ENCODE results near the gene PCSK2. TPM values are rescaled to one million over a fixed set of nuclear protein-coding genes. Genes with fewer than 3 reads are reported as not detected.

PCSK2 gene
- total RNA-seq, 1 donor from 2014 or later, result 1.0 TPM

GRCh38 chr20:17457588-17458190 lies 230.8 kb downstream of the PCSK2 start:
- DNase-seq (ENCODE audit: low spot score), result no peak
- peaks cover 2% of the 10 kb centered on the region for H3K27me3 Mint-ChIP-seq (ENCODE audit: unreplicated experiment)
- no peak overlapping the region for H3K4me3 Mint-ChIP-seq (ENCODE audit: unreplicated experiment)
- no peaks in the 10 kb centered on the region for H3K36me3 Mint-ChIP-seq (ENCODE audit: low read depth, unreplicated experiment)
- no peak overlapping the region for H3K27ac Mint-ChIP-seq (ENCODE audit: unreplicated experiment)
- H3K9me3 Mint-ChIP-seq (ENCODE audit: unreplicated experiment), result no peaks in the 10 kb centered on the region
- TF ChIP-seq, protein P1, sequence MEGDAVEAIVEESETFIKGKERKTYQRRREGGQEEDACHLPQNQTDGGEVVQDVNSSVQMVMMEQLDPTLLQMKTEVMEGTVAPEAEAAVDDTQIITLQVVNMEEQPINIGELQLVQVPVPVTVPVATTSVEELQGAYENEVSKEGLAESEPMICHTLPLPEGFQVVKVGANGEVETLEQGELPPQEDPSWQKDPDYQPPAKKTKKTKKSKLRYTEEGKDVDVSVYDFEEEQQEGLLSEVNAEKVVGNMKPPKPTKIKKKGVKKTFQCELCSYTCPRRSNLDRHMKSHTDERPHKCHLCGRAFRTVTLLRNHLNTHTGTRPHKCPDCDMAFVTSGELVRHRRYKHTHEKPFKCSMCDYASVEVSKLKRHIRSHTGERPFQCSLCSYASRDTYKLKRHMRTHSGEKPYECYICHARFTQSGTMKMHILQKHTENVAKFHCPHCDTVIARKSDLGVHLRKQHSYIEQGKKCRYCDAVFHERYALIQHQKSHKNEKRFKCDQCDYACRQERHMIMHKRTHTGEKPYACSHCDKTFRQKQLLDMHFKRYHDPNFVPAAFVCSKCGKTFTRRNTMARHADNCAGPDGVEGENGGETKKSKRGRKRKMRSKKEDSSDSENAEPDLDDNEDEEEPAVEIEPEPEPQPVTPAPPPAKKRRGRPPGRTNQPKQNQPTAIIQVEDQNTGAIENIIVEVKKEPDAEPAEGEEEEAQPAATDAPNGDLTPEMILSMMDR (IDR thresholded peaks at IDR 0.05; ENCODE audit: unreplicated experiment), result no peak
- no peaks in the 10 kb centered on the region for H3K4me1 Mint-ChIP-seq (ENCODE audit: unreplicated experiment)

DNA sequence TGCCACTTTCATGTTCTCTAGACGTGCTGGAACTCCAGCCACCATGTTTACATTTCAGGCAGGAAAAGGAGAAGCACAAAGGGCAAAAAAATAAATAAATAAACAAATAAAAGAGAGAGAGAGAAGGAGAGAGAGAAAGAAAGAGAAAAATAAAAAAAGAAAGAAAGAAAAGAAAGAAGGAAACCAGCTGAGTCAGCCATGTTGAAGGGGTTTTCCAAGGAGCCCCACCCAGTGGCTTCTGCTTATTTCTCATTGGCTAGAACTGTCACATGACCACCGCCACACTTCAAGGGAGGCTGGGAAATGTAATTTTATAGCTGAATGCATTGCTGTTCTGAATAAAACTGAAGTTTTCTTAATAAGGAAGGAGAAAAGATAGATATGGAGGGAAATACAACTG lies 233.3 kb downstream of the PCSK2 start:
- Mint-ChIP-seq H3K4me3 (ENCODE audit: unreplicated experiment) (no peak overlapping the region), H3K9me3 (ENCODE audit: unreplicated experiment) (no peaks in the 10 kb centered on the region), H3K27me3 (ENCODE audit: unreplicated experiment) (peaks cover 2% of the 10 kb centered on the region), H3K27ac (ENCODE audit: unreplicated experiment) (no peak overlapping the region), H3K4me1 (ENCODE audit: unreplicated experiment) (no peaks in the 10 kb centered on the region), H3K36me3 (ENCODE audit: low read depth, unreplicated experiment) (no peaks in the 10 kb centered on the region)
- TF ChIP-seq, protein P1 (IDR thresholded peaks at IDR 0.05; ENCODE audit: unreplicated experiment), result no peak
- DNase-seq (ENCODE audit: low spot score), result no peak

DNA sequence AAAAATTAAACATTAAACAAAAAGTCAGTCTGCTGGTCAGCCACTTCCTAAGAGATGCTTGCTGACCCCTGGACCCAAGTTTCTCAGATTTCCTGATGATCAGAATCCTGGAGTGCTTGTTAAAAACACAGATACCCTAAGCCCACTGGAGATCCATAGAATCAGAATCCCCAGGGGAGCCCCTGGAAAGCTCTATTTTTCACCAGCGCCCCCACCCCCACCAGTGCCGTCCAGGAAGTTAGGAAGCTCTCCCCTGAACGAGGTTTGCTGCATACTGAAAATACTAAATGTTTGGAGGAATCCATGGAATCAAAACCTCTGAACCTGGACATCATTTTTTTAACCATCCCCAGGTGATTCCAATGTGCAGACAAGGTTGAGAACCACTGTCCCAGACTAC lies 235.1 kb downstream of the PCSK2 start:
- H3K4me3 Mint-ChIP-seq (ENCODE audit: unreplicated experiment), result no peak overlapping the region
- no peak for DNase-seq (ENCODE audit: low spot score)
- H3K9me3 Mint-ChIP-seq (ENCODE audit: unreplicated experiment), result no peaks in the 10 kb centered on the region
- no peaks in the 10 kb centered on the region for H3K4me1 Mint-ChIP-seq (ENCODE audit: unreplicated experiment)
- H3K36me3 Mint-ChIP-seq (ENCODE audit: low read depth, unreplicated experiment), result no peaks in the 10 kb centered on the region
- TF ChIP-seq, protein P1 (IDR thresholded peaks at IDR 0.05; ENCODE audit: unreplicated experiment), result no peak
- peaks cover 2% of the 10 kb centered on the region for H3K27me3 Mint-ChIP-seq (ENCODE audit: unreplicated experiment)
- no peak overlapping the region for H3K27ac Mint-ChIP-seq (ENCODE audit: unreplicated experiment)

- Mint-ChIP-seq H3K4me1 (ENCODE audit: unreplicated experiment) (no peaks in the 10 kb centered on the region), H3K9me3 (ENCODE audit: unreplicated experiment) (no peaks in the 10 kb centered on the region), H3K4me3 (ENCODE audit: unreplicated experiment) (no peak overlapping the region), H3K36me3 (ENCODE audit: low read depth, unreplicated experiment) (no peaks in the 10 kb centered on the region), H3K27ac (ENCODE audit: unreplicated experiment) (no peak overlapping the region), H3K27me3 (ENCODE audit: unreplicated experiment) (peaks cover 2% of the 10 kb centered on the region)
- DNase-seq (ENCODE audit: low spot score), result no peak
- TF ChIP-seq, protein P1 (IDR thresholded peaks at IDR 0.05; ENCODE audit: unreplicated experiment), result no peak
These were observed 236.9 kb downstream of the PCSK2 start for GRCh38 chr20:17463711-17464110.

- Mint-ChIP-seq H3K36me3 (ENCODE audit: low read depth, unreplicated experiment) (no peaks in the 10 kb centered on the region), H3K27ac (ENCODE audit: unreplicated experiment) (no peak overlapping the region), H3K4me3 (ENCODE audit: unreplicated experiment) (no peak overlapping the region), H3K9me3 (ENCODE audit: unreplicated experiment) (no peaks in the 10 kb centered on the region), H3K4me1 (ENCODE audit: unreplicated experiment) (no peaks in the 10 kb centered on the region), H3K27me3 (ENCODE audit: unreplicated experiment) (no peaks in the 10 kb centered on the region)
- DNase-seq (ENCODE audit: low spot score), result no peak
- TF ChIP-seq, protein P1 (IDR thresholded peaks at IDR 0.05; ENCODE audit: unreplicated experiment), result no peak
These were observed 238.4 kb downstream of the PCSK2 start for GRCh38 chr20:17465236-17465635.
